HTR-8/SVneo (cell line): ENCODE results near the gene PEF1.

Experiments used
- DNase-seq: peaks from one replicate; pipeline ENCODE4 v3.0.0; 2011; ENCODE audit warnings: low spot score, mixed read lengths; ENCODE audit not compliant: insufficient read length
- FAIRE-seq: peaks from 2 replicates; lab custom pipeline; 2011; peaks lifted over from hg19 to GRCh38; lab: Jason Lieb, UNC

PEF1 gene

GRCh38 chr1:31672986-31673385, 28.3 kb upstream of the PEF1 start:
- FAIRE-seq, result no peak
- no peak for DNase-seq

DNA sequence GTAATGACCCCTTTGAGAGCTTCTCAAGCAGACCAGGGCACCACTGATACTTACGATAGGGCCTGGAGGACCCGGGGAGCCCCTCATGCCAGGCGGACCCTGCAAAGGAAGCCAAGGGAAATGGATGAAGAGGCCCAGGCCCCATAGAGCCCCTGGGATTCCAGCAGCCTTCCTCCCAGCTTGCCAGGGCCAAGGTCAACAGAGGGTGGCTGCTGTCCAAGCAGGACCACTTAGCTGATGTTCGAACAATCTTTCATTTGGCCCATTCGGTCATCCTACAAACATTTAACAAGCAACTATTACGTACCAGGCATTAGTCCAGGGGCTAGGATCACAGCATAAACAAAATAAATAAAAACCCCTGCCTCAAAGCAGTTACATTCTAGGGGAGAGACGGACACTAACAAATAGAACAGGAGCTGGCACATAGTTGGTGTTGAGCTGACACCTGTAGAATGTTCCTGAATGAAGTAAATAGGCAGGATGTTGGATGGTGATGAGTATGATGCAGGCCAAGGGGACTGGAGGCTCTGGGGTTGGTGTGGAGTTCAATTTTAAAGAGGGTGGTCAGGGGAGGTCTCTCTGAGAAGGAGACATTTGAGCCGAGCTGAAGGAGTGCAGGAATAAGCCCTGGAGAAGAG, 27.0 kb upstream of the PEF1 start:
- DNase-seq, result no peak
- FAIRE-seq, result no peak

GRCh38 chr1:31671147-31671546, 26.5 kb upstream of the PEF1 start:
- DNase-seq (no peak), FAIRE-seq (no peak)

- DNase-seq (no peak), FAIRE-seq (no peak)
These were observed 25.9 kb upstream of the PEF1 start for GRCh38 chr1:31670593-31670964.

GRCh38 chr1:31669786-31670592, 25.3 kb upstream of the PEF1 start:
- FAIRE-seq, result no peak
- no peak for DNase-seq

DNA sequence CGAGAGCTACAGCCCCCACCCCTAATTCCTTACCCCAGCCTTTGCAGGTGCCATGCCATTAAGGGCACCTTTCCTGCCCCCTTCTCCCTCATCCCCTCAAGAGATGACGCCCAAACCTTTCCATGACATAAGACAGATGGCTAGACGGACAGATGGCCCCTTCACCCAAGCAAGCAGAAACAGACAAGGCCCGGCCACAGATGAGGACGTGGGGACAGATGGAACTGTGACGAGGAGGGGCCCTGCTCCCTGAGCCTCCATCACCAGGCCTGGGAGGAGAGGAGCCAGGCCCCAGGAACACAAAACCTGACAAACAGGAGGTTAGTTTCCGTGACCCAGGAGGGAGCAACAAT, 24.7 kb upstream of the PEF1 start:
- FAIRE-seq, result no peak

DNA sequence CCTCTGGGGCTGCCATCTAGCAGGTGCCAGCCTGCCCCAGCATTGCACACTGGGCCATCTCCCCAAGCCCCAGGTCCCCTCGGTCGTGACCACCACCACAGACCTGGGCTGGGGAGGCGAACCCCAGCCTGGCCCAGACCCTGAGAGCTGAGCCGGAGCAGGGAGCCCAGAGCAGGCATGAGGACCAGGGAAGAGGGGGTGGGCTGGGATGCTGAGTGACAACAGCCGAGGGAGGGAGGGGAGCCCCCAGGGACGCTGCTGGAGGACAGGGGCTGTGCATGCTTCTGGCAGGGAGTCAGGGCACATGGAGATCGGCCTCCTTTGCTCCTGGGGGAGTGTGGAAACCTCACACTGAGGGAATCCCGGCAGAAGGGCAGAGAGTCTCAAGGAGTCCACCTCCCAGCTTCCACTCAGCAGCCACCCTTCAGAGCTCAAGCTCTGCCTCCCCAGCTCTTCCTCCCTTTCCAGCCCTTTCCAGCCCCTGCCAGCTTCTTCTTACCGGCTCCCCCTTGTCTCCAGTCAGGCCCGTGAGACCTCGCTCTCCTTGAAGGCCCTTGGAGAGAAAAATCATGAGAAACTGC, 23.7 kb upstream of the PEF1 start:
- DNase-seq, result no peak
- no peak for FAIRE-seq

More for the DNA sequence above, 24.7 kb upstream of the PEF1 start:
- no peak for DNase-seq

DNA sequence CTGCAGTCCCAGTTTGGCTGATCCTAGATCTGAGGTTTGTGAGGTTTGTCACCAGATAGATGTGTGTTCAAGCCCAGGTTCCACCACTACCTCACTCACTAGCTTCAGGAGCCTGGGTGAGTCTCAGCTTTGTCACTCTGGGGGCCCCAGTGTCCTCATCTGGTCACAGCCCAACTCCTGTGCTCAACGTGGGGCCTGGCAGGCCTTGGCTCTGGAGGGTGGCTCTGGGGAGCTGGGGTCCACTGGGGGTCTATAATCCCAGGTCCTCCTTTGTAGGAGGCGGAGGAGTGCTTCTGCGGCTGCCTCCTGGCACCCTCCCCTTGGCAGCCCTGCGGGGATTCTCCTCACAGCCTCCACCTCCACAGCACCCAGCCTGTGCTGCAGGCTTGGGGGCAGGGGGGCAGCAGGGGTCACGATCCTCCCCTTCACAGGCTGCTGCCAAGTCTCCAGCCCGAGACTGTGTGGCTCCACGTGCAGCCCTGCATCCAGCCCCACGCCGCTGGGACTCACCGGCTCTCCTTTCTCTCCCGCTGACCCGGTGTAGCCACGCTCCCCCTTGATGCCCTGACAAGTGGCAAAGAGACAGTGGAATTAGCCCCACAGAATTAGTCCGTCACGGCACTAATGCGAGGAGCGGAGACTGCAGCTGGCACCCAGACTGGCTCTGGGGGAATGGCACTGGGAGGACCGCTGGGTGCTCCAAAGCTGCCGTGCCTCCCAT, 22.5 kb upstream of the PEF1 start:
- FAIRE-seq (no peak), DNase-seq (no peak)

DNA sequence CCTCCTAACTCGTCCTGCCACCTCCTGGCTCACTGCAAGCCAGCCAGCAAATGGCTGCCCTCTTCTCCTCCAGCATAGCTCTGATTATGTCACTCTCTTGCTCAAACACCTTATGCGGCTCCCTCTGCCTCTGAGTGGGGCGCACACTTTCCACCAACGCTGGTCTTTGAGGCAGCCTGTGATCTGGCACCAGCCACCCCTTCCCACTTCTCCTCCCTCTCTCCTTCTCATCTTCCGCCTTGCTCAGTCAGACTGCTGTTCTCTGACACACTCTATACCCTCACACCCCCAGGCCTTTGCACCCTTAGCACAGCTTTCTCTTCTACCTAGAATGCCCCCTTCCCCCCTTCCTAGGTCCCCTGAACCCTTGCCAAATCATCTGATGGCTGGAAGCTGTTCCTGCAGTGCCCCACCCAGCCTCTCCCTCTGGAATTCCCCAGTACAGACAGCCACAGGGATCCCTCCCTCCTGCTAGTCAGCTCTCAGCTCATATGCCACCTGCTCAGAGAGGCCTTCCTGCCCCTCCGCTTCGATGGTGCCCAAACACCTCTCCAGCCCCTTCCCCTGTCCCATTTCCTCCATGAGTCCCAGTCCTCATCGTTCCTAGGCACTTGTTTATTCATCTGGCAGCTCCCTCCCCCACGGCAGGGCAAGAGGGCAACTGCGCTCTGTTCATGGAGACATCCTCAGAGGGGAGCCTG, 21.7 kb upstream of the PEF1 start:
- DNase-seq, result no peak
- FAIRE-seq, result no peak

GRCh38 chr1:31665234-31665878, 20.7 kb upstream of the PEF1 start:
- DNase-seq, result no peak
- no peak for FAIRE-seq

GRCh38 chr1:31664528-31664927, 19.9 kb upstream of the PEF1 start:
- no peak for DNase-seq

DNA sequence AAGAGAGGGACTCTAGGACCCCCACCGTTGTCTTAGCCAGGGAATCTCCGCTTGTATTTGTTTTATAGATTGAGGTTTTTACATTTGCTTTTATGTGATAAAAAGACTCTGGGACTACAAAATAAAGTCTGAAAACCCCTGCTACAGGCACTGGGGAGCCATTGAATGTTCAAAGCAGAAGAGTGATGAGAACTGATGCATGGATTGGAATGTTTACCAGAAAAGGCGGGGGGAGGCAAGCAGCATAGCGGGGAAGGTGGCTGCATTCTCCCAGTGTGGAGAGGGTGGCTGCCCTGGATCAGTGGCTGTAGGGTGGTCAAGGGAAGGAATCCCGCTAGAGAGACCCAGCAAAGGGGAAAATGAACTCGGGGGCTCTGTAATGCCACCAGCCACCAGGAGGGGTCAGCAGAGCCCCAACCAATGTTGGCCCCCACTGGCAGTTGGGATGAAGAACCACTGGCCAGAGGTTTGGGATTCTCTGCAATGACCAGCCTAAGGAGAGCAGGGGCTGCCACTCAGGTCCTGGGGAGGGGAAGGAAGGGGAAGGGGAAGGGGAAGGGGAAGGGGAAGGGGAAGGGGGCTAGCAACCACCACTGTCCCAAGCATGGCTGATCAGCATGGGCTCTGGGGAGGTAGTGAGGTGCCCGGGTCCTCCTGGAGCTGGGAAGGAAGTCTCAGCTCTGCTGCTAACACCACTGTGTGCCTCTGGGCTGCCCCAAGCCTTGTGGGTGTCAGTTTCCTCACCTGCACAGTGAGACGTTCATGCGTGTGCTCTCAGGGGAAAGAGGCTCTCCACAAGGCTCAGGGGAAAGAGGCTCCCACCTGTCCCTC, 19.2 kb upstream of the PEF1 start:
- FAIRE-seq, result no peak
- peak; percentile 76 for DNase-seq

More at GRCh38 chr1:31664528-31664927, 19.9 kb upstream of the PEF1 start:
- FAIRE-seq, result no peak

DNA sequence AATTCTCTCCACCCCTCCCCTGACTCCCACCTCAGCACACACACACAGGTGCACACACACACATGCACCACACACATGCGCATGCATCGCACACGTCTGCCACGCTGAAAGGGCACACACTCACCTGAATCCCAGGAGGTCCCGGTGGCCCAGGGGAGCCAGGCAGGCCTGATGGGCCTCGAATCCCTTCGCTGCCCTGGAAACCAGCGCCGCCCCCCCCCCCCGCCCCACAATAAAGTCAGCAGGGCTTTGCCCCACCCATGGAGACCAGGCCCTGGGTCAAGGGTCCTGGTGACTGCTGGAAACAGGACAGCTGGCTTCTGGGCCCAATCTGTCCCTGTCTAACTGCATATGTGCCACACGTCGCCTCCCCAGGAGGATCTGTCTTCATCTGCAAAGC, 17.8 kb upstream of the PEF1 start:
- DNase-seq, result no peak
- no peak for FAIRE-seq

DNA sequence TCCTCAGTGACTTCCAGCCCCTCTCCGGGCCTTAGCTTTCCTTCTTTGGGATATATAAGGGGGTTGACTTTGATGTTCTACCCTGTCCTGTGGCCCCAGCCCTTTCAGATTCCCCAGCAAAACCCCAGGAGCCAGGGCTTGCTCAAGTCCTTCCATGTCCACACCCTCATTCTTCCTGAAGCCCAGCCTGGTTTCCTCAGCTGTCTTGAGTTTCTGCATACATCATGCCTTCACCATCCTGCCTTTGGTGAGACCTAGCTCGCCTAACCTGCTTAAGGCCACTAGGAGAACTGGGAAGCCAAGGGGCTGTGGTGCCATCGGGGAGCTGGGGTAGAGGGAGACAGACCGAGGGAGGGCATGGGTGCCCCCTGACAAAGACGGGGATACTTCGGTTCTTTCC, 17.2 kb upstream of the PEF1 start:
- FAIRE-seq (no peak), DNase-seq (no peak)

- FAIRE-seq (no peak), DNase-seq (no peak)
These were observed 16.3 kb upstream of the PEF1 start for GRCh38 chr1:31660871-31661455.

- no peak for FAIRE-seq
These were observed 15.2 kb upstream of the PEF1 start for GRCh38 chr1:31659889-31660288.

GRCh38 chr1:31658721-31659120, 14.0 kb upstream of the PEF1 start:
- FAIRE-seq (no peak), DNase-seq (no peak)

More at GRCh38 chr1:31659889-31660288, 15.2 kb upstream of the PEF1 start:
- no peak for DNase-seq

DNA sequence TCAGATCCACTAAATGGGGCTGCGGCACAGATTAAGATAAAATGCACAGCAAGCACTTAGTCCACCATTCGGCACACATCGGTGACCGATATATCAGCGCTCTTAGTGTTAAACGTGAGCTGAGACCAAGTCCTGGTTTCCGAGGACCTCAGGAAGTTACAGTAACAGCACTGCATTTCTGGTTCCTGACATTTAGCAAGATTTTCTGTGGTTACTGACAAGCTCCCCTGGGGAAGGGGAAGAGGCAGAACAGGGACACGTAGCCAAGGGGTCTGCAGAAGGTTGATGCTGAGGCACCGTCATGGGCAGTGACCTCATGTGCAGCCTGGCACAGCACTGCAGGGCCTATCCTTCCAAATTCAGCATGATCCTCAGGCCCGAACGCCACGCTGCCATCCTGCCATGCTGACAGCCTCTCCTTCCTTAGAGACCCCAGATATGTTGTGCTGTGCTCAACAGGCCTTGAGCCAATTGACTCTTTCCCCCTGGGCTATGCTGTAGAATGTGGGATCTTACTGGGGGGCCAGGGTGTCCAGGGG, 13.4 kb upstream of the PEF1 start:
- DNase-seq, result no peak
- no peak for FAIRE-seq
